HFFc6 (cell line): ENCODE results near the gene CFAP221. TPM values are rescaled to one million over a fixed set of nuclear protein-coding genes. Genes with fewer than 3 reads are reported as not detected.

Source experiments
- DNase-seq: peaks from one replicate; pipeline ENCODE4 v3.0.0-alpha.2; 2018
- H3K27ac Mint-ChIP-seq: 2 replicates; pipeline ENCODE4 v1.8.0; 2020; ENCODE audit warnings: mild to moderate bottlenecking, mixed read lengths
- H3K27me3 Mint-ChIP-seq: 2 replicates; pipeline ENCODE4 v1.8.0; 2021; ENCODE audit warnings: mild to moderate bottlenecking, moderate library complexity, mixed read lengths; ENCODE audit not compliant: insufficient read depth
- H3K36me3 Mint-ChIP-seq: 2 replicates; pipeline ENCODE4 v1.8.0; 2021; ENCODE audit warnings: low read depth, mixed read lengths
- H3K4me1 Mint-ChIP-seq: 2 replicates; pipeline ENCODE4 v1.8.0; 2020; ENCODE audit warnings: low read depth, mixed read lengths
- H3K4me3 Mint-ChIP-seq: 2 replicates; pipeline ENCODE4 v1.8.0; 2020; ENCODE audit warnings: mild to moderate bottlenecking, moderate library complexity, mixed read lengths
- H3K9me3 Mint-ChIP-seq: 2 replicates; pipeline ENCODE4 v1.8.0; 2020; ENCODE audit warnings: mild to moderate bottlenecking, mixed read lengths
- total RNA-seq, 6 experiments: library from RNA; stranded (reverse); fragmentation: NEBNext Ultra II Directional; extraction: Animal tissue kit (Norgen Biotek cat#: 25700); gene quantifications; 2 replicates in 1 of 6; 3 replicates in 5 of 6; pipeline ENCODE4 v1.2.3, GENCODE V29; 2021
- TF ChIP-seq, protein P1 (sequence below): fragments of 200-600 bp; sonication (generic); IDR thresholded peaks from 2 replicates; pipeline ENCODE4 v1.5.0; 2021; ENCODE audit warnings: antibody characterized with exemption, mild to moderate bottlenecking

Gene CFAP221
- total RNA-seq, 6 experiments from 2014 or later: not detected

DNA sequence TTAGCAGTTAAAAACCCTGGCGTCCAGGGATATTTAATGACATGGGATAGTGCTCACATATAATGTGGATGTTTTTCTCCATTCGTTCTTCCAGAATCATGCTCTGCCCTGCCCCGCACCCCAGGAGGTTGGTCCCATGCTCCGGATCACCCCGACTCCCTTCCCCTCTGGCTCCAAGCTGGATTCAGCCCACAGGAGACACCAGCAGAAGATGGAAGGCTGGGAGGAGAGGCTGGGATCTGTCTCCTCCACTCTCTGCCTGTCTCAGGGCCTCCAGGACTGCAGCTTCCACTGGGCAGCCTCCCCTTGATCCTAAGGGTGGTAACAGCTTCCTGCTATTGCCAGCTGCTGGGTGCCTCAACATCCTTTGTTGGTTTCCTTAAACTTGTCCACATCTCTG, 159.3 kb downstream of the CFAP221 start:
- peaks cover 18% of the 10 kb centered on the region for H3K27me3 Mint-ChIP-seq
- H3K36me3 Mint-ChIP-seq: no peaks in the 10 kb centered on the region
- H3K27ac Mint-ChIP-seq: no peak overlapping the region
- H3K9me3 Mint-ChIP-seq: 0 out of 2 replicates have a peak, but pooled peaks cover 10% of the 10 kb centered on the region
- peaks cover 6% of the 10 kb centered on the region; the same call in 1 of the 2 replicates for H3K4me1 Mint-ChIP-seq
- TF ChIP-seq, protein P1, sequence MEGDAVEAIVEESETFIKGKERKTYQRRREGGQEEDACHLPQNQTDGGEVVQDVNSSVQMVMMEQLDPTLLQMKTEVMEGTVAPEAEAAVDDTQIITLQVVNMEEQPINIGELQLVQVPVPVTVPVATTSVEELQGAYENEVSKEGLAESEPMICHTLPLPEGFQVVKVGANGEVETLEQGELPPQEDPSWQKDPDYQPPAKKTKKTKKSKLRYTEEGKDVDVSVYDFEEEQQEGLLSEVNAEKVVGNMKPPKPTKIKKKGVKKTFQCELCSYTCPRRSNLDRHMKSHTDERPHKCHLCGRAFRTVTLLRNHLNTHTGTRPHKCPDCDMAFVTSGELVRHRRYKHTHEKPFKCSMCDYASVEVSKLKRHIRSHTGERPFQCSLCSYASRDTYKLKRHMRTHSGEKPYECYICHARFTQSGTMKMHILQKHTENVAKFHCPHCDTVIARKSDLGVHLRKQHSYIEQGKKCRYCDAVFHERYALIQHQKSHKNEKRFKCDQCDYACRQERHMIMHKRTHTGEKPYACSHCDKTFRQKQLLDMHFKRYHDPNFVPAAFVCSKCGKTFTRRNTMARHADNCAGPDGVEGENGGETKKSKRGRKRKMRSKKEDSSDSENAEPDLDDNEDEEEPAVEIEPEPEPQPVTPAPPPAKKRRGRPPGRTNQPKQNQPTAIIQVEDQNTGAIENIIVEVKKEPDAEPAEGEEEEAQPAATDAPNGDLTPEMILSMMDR: no peak
- DNase-seq: no peak
- H3K4me3 Mint-ChIP-seq: no peak overlapping the region

DNA sequence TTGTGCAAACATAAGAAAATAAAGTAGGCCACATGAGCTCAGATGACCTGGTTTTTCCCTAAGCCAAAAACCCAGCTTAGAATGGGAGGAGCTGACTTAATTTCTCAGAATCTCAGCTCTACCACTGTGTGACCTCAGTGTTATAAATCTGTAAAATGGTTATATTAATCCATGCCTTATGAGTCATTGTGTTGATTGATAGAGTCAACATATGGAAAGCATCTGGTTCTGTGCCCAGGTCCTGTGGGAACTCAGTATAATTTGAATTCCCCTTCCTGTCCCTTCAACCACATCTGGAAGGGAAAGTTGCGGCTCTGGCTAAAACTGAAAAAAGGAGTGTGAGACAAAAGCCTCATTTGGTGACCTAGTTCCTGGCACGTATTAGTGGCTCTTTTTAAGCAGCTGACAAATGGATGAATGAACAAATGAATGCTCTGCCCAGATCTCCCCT, 160.4 kb downstream of the CFAP221 start:
- H3K27me3 Mint-ChIP-seq: peaks cover 17% of the 10 kb centered on the region

DNA sequence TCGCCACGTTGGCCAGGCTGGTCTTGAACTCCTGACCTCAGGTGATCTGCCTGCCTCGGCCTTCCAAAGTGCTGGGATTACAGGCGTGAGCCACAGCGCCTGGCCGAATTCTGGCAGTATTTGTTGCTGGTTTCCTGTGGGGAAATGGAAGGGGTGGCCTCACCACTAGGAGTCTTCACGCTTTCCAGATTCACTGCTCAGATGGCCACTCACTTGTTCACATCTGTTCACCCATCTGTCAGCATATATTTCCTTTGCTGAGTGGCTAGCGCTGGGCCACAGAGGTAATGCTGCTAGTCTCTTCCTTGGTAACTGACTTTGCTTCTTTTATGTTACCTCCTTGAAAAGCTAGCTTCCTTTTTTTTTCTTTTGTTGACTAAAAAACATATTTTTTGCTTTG, 162.0 kb downstream of the CFAP221 start:
- Mint-ChIP-seq H3K4me3 (no peak overlapping the region), H3K27ac (no peak overlapping the region), H3K9me3 (0 out of 2 replicates have a peak, but pooled peaks cover 10% of the 10 kb centered on the region), H3K4me1 (no peaks in the 10 kb centered on the region), H3K27me3 (peaks cover 8% of the 10 kb centered on the region), H3K36me3 (no peaks in the 10 kb centered on the region)
- TF ChIP-seq, protein P1: no peak
- no peak for DNase-seq

More for the DNA sequence above, 160.4 kb downstream of the CFAP221 start:
- no peak for DNase-seq
- Mint-ChIP-seq H3K4me1 (0 out of 2 replicates have a peak, but pooled peaks cover 6% of the 10 kb centered on the region), H3K9me3 (0 out of 2 replicates have a peak, but pooled peaks cover 10% of the 10 kb centered on the region), H3K4me3 (no peak overlapping the region), H3K36me3 (no peaks in the 10 kb centered on the region), H3K27ac (no peak overlapping the region)
- TF ChIP-seq, protein P1: no peak

Other genes starting within 250 kb of the CFAP221 start
- 10 to 100 TPM in 2 of 6 experiments, 1 to 10 TPM in 4; 6.6 to 10.5 (median 8.9) TPM for gene C2orf76, start 177.6 kb upstream of the CFAP221 start, total RNA-seq
- gene DBI, start 177.5 kb upstream of the CFAP221 start, total RNA-seq: 100 to 1,000 TPM in 3 of 6 experiments, 10 to 100 TPM in 3; 76.6 to 139 (median 101) TPM
- gene TMEM37, start 112.6 kb upstream of the CFAP221 start, total RNA-seq: not detected
- gene SCTR, start 20.0 kb upstream of the CFAP221 start, total RNA-seq: not detected
- 1 to 10 TPM; 5.9 to 8.7 (median 6.8) TPM for gene TMEM177, start 134.8 kb downstream of the CFAP221 start, total RNA-seq
- gene PTPN4, start 215.5 kb downstream of the CFAP221 start, total RNA-seq: 10 to 100 TPM; 12.0 to 20.3 (median 14.8) TPM